ENCODE data around the gene PDE12. TPM values are rescaled to one million over a fixed set of nuclear protein-coding genes. Genes with fewer than 3 reads are reported as not detected.
A peak's percentile ranks its signal among the peaks of the same experiment; 100 is the strongest.

Gene PDE12
- total RNA-seq, 3 donors from 2014 or later, result 18.2 to 19.9 (median 19.5) TPM

- intact Hi-C loops (cut with DNase I, micrococcal nuclease), result no loop called here
- Histone ChIP-seq H3K4me3 (no peak within 1 kb of the TSS), H3K36me3 (ENCODE audit: low read depth) (no peaks in the 10 kb centered on the region), H3K9me3 (no peaks in the 10 kb centered on the region), H3K4me1 (ENCODE audit: low read depth) (no peaks in the 10 kb centered on the region)
- peak; percentile 18 to 65 (median 57) for DNase-seq
- ATAC-seq, result peak; percentile 86
- TF ChIP-seq, protein P1, sequence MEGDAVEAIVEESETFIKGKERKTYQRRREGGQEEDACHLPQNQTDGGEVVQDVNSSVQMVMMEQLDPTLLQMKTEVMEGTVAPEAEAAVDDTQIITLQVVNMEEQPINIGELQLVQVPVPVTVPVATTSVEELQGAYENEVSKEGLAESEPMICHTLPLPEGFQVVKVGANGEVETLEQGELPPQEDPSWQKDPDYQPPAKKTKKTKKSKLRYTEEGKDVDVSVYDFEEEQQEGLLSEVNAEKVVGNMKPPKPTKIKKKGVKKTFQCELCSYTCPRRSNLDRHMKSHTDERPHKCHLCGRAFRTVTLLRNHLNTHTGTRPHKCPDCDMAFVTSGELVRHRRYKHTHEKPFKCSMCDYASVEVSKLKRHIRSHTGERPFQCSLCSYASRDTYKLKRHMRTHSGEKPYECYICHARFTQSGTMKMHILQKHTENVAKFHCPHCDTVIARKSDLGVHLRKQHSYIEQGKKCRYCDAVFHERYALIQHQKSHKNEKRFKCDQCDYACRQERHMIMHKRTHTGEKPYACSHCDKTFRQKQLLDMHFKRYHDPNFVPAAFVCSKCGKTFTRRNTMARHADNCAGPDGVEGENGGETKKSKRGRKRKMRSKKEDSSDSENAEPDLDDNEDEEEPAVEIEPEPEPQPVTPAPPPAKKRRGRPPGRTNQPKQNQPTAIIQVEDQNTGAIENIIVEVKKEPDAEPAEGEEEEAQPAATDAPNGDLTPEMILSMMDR (IDR thresholded peaks at IDR 0.05), result no peak
Observed at GRCh38 chr3:57544181-57545125, 11.6 kb upstream of the PDE12 start, which contains the start of gene DNAH12. DNAH12 (minus strand) TSS chr3:57544344; CDS start chr3:57542870, 1,474 bp downstream.

DNA sequence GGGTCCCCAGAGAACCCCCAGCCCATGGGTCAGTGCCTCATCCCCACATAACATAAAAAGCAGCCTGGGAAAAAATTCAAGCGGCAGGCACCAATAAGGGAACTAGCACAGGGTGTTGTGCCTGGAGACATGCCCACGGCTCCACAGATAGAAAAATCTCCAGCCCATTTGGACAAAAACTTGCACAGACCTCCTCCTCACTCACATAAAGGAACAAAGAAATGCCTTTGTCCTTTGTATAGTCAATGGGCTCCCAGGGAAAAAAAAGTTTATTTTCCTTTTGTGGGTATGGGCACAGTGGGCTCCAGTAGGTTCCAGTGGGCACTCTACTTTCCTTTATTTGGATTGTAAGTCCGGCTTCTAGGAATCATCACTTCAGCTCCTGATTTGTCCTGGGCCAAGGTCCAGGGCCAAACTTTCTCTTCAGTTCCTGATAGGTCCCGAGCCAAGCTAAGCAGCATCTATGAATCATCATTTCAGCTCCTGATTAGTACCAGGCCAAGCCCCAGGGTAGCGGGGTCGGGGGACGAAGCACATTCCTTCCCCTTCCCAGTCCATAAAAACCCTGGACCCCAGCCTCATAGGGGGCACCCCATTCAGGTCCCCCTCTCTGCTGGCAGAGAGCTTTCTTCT, 10.3 kb upstream of the PDE12 start:
- H3K4me1 ChIP-seq (ENCODE audit: low read depth), result no peaks in the 10 kb centered on the region
- intact Hi-C loops (cut with DNase I, micrococcal nuclease), result no loop called here
- no peak overlapping the region for H3K4me3 ChIP-seq
- DNase-seq (no peak), ATAC-seq (peak; percentile 39)
- no peaks in the 10 kb centered on the region for H3K36me3 ChIP-seq (ENCODE audit: low read depth)
- H3K9me3 ChIP-seq, result no peaks in the 10 kb centered on the region
- TF ChIP-seq, protein P1 (IDR thresholded peaks at IDR 0.05), result no peak

- TF ChIP-seq, protein P1 (IDR thresholded peaks at IDR 0.05), result no peak
- no peaks in the 10 kb centered on the region for H3K4me1 ChIP-seq (ENCODE audit: low read depth)
Observed at GRCh38 chr3:57546616-57547015, 9.5 kb upstream of the PDE12 start.

DNA sequence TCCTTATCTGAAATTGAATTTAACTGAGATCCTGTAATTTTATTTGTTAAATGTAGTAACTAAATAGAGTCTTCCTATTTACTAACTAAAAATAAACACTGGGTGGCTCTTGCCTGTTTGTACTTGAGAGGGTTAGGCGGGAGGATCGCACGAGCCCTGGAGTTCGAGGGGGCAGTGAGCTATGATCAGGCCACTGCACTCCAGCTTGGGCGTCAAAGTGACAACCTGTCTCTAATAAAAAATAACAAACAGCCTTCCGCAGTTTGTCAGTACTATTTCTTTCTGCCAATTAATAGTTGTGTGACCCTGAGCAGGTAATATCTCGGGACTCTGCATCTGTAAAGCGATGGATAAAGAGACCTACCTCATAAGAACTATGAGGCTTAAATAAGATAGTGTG, 768 bp upstream of the PDE12 start:
- intact Hi-C loops (cut with DNase I, micrococcal nuclease), result no loop called here
- peak overlapping the region; percentile 81 for H3K4me3 ChIP-seq
- ATAC-seq (peak; percentile 3), DNase-seq (peak in 1 of 3 donors; percentile 25)
- no peaks in the 10 kb centered on the region for H3K9me3 ChIP-seq
- H3K36me3 ChIP-seq (ENCODE audit: low read depth), result no peaks in the 10 kb centered on the region
- TF ChIP-seq, protein P1 (IDR thresholded peaks at IDR 0.05), result no peak
- H3K4me1 ChIP-seq (ENCODE audit: low read depth), result peaks cover 21% of the 10 kb centered on the region

More at GRCh38 chr3:57546616-57547015, 9.5 kb upstream of the PDE12 start:
- H3K4me3 ChIP-seq, result no peak overlapping the region
- H3K36me3 ChIP-seq (ENCODE audit: low read depth), result no peaks in the 10 kb centered on the region
- intact Hi-C loops (cut with DNase I, micrococcal nuclease), result no loop called here
- no peak for DNase-seq
- ATAC-seq, result no peak
- H3K9me3 ChIP-seq, result no peaks in the 10 kb centered on the region

DNA sequence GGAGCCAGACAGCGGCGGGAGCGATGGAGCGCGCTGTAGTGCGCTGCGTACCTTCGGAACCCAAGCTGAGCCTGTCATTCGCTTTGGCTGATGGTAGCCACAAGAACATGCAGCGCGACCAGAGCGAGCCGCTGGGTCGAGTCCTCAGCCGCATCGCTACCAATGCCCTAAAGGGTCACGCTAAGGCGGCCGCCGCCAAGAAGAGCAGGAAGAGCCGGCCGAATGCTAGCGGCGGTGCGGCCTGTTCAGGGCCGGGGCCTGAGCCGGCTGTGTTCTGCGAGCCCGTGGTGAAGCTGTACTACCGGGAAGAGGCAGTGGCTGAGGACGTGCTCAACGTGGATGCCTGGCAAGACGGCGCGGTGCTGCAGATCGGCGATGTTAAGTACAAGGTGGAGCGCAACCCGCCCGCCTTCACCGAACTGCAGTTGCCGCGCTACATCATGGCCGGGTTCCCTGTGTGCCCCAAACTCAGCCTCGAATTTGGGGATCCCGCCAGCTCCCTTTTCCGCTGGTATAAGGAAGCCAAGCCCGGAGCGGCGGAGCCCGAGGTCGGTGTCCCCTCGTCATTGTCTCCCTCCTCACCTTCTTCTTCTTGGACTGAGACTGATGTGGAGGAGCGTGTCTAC, 498 bp downstream of the PDE12 start:
- H3K4me1 ChIP-seq (ENCODE audit: low read depth), result peaks cover 21% of the 10 kb centered on the region
- intact Hi-C loops (cut with DNase I, micrococcal nuclease), result loop anchor here in 1 of 2 donors (2.0 kb wide), 1 partner anchor 40 kb away; the partner anchor contains the start of gene ARF4

More for the DNA sequence above, 498 bp downstream of the PDE12 start:
- peak overlapping the region; percentile 81 for H3K4me3 ChIP-seq
- TF ChIP-seq, protein P1 (IDR thresholded peaks at IDR 0.05), result no peak
- H3K36me3 ChIP-seq (ENCODE audit: low read depth), result no peaks in the 10 kb centered on the region
- DNase-seq (peak in 2 of 3 donors; percentile 41 to 67), ATAC-seq (peak; percentile 62)
- H3K9me3 ChIP-seq, result no peaks in the 10 kb centered on the region

All from mucosa of descending colon (tissue), 3 donors.